ENCODE data around the gene PPP2R5B. TPM values are rescaled to one million over a fixed set of nuclear protein-coding genes. Genes with fewer than 3 reads are reported as not detected.

Gene PPP2R5B
- total RNA-seq, 1 donor, result 5.9 TPM

- DNase-seq (ENCODE audit: low read depth in 2 of 3, low spot score in 2 of 3), result peak in 2 of 3 donors; percentile 34 to 36
These were observed 35.6 kb upstream of the PPP2R5B start for GRCh38 chr11:64888729-64889511.

GRCh38 chr11:64890522-64890939 lies 34.0 kb upstream of the PPP2R5B start:
- DNase-seq (ENCODE audit: low read depth in 2 of 3, low spot score in 2 of 3), result no peak

- DNase-seq (ENCODE audit: low read depth in 2 of 3, low spot score in 2 of 3), result no peak
These were observed 33.2 kb upstream of the PPP2R5B start for GRCh38 chr11:64891215-64891848.

- no peak for DNase-seq (ENCODE audit: low read depth in 2 of 3, low spot score in 2 of 3)
These were observed 32.6 kb upstream of the PPP2R5B start for GRCh38 chr11:64891880-64892279.

- DNase-seq (ENCODE audit: low read depth in 2 of 3, low spot score in 2 of 3), result no peak
These were observed 32.1 kb upstream of the PPP2R5B start for GRCh38 chr11:64892411-64892831.

GRCh38 chr11:64892838-64893193 lies 31.7 kb upstream of the PPP2R5B start:
- DNase-seq (ENCODE audit: low read depth in 2 of 3, low spot score in 2 of 3), result no peak

- DNase-seq (ENCODE audit: low read depth in 2 of 3, low spot score in 2 of 3), result no peak
These were observed 31.1 kb upstream of the PPP2R5B start for GRCh38 chr11:64893194-64894069.

GRCh38 chr11:64894070-64894811 lies 30.2 kb upstream of the PPP2R5B start:
- DNase-seq (ENCODE audit: low read depth in 2 of 3, low spot score in 2 of 3), result peak; percentile 82 to 87 (median 85)

GRCh38 chr11:64894812-64895452 lies 29.6 kb upstream of the PPP2R5B start:
- no peak for DNase-seq (ENCODE audit: low read depth in 2 of 3, low spot score in 2 of 3)

GRCh38 chr11:64896448-64897022 lies 28.0 kb upstream of the PPP2R5B start:
- no peak for DNase-seq (ENCODE audit: low read depth in 2 of 3, low spot score in 2 of 3)

GRCh38 chr11:64897381-64898075 lies 27.0 kb upstream of the PPP2R5B start:
- no peak for DNase-seq (ENCODE audit: low read depth in 2 of 3, low spot score in 2 of 3)

- no peak for DNase-seq (ENCODE audit: low read depth in 2 of 3, low spot score in 2 of 3)
These were observed 26.4 kb upstream of the PPP2R5B start for GRCh38 chr11:64898076-64898445.

GRCh38 chr11:64898541-64898940 lies 25.9 kb upstream of the PPP2R5B start:
- DNase-seq (ENCODE audit: low read depth in 2 of 3, low spot score in 2 of 3), result no peak

- no peak for DNase-seq (ENCODE audit: low read depth in 2 of 3, low spot score in 2 of 3)
These were observed 24.2 kb upstream of the PPP2R5B start for GRCh38 chr11:64900263-64900678.

- no peak for DNase-seq (ENCODE audit: low read depth in 2 of 3, low spot score in 2 of 3)
These were observed 23.7 kb upstream of the PPP2R5B start for GRCh38 chr11:64900774-64901173.

- no peak for DNase-seq (ENCODE audit: low read depth in 2 of 3, low spot score in 2 of 3)
These were observed 22.2 kb upstream of the PPP2R5B start for GRCh38 chr11:64902102-64902900.

- DNase-seq (ENCODE audit: low read depth in 2 of 3, low spot score in 2 of 3), result no peak
These were observed 21.1 kb upstream of the PPP2R5B start for GRCh38 chr11:64903291-64903833.
